CD14-positive monocyte (primary cell): ENCODE measurements around the gene PMFBP1. TPM values are rescaled to one million over a fixed set of nuclear protein-coding genes. Genes with fewer than 3 reads are reported as not detected.

Source experiments
- DNase-seq, 3 donors: peaks; one replicate each; pipeline ENCODE4 v3.0.0-alpha.2; 2011 to 2022
- H2AFZ ChIP-seq: 2 replicates; pipeline ENCODE4 v1.6.0; 2012; ENCODE audit warnings: mild to moderate bottlenecking, low read depth, low read length, inconsistent platforms; ENCODE audit not compliant: insufficient read depth, poor library complexity, severe bottlenecking
- H3K27ac ChIP-seq, 2 donors: 1 replicate in 1 of 2; 2 replicates in 1 of 2; pipeline ENCODE4 v1.5.1; 2012 to 2013; ENCODE audit warnings: low read length in 2 of 2, control low read depth in 1 of 2, inconsistent platforms in 1 of 2, low read depth in 1 of 2, mild to moderate bottlenecking in 1 of 2
- H3K27me3 ChIP-seq, 2 donors: one replicate each; pipeline versions ENCODE4 v1.6.0 to v1.6.1; 2011 to 2013; ENCODE audit warnings: low read length in 2 of 2; ENCODE audit not compliant: control insufficient read depth in 2 of 2, insufficient read depth in 2 of 2
- H3K36me3 ChIP-seq, 2 donors: replicated peaks in 1 of 2; 1 replicate in 1 of 2; 2 replicates in 1 of 2; pipeline versions ENCODE4 v1.5.1 to v1.6.1; 2012 to 2013; ENCODE audit warnings: low read length in 2 of 2, control low read depth in 1 of 2, inconsistent platforms in 1 of 2, mild to moderate bottlenecking in 1 of 2; ENCODE audit not compliant: insufficient read depth in 2 of 2, control insufficient read depth in 1 of 2
- H3K4me1 ChIP-seq, 2 donors: 1 replicate in 1 of 2; 2 replicates in 1 of 2; pipeline versions ENCODE4 v1.5.1 to v1.6.1; 2012 to 2013; ENCODE audit warnings: low read length in 2 of 2, control low read depth in 1 of 2, inconsistent platforms in 1 of 2, mild to moderate bottlenecking in 1 of 2, moderate library complexity in 1 of 2; ENCODE audit not compliant: insufficient read depth in 2 of 2, control insufficient read depth in 1 of 2
- H3K4me2 ChIP-seq: replicated peaks from 2 replicates; pipeline ENCODE3; 2012; ENCODE audit warnings: low read length, moderate library complexity, mild to moderate bottlenecking; ENCODE audit not compliant: poor library complexity, severe bottlenecking; ENCODE audit errors: extremely low read depth
- H3K4me3 ChIP-seq, 3 experiments: fragments of 200-600 bp in 1 of 3; sonication (generic) in 1 of 3; replicated peaks in 1 of 3; 1 replicate in 2 of 3; 2 replicates in 1 of 3; pipeline ENCODE4 v1.5.1; 2011 to 2013; ENCODE audit warnings: low read length in 3 of 3, mild to moderate bottlenecking in 3 of 3, control low read depth in 2 of 3, low read depth in 2 of 3, inconsistent platforms in 1 of 3, moderate library complexity in 1 of 3
- H3K79me2 ChIP-seq: 2 replicates; pipeline ENCODE4 v1.6.0; 2012; ENCODE audit warnings: mild to moderate bottlenecking, control low read depth, inconsistent platforms, low read length, moderate library complexity; ENCODE audit not compliant: insufficient read depth
- H3K9ac ChIP-seq: 2 replicates; pipeline ENCODE4 v1.6.0; 2017; ENCODE audit warnings: low read length, mild to moderate bottlenecking; ENCODE audit not compliant: insufficient read depth, poor library complexity, severe bottlenecking
- H3K9me3 ChIP-seq, 2 donors: replicated peaks in 1 of 2; 1 replicate in 1 of 2; 2 replicates in 1 of 2; pipeline versions ENCODE4 v1.5.1 to v1.6.1; 2012 to 2013; ENCODE audit warnings: low read length in 2 of 2, control low read depth in 1 of 2; ENCODE audit not compliant: control insufficient read depth in 1 of 2, insufficient read depth in 1 of 2
- H4K20me1 ChIP-seq: 2 replicates; pipeline ENCODE4 v1.6.0; 2012; ENCODE audit warnings: mild to moderate bottlenecking, low read length, control low read depth, moderate library complexity; ENCODE audit not compliant: insufficient read depth
- H3K27ac Mint-ChIP-seq, 7 donors: one replicate each; pipeline ENCODE4 v1.8.0; 2020; ENCODE audit warnings: mild to moderate bottlenecking in 7 of 7, mixed read lengths in 7 of 7, moderate library complexity in 6 of 7, inconsistent platforms in 2 of 7
- H3K27me3 Mint-ChIP-seq, 3 donors: one replicate each; pipeline ENCODE4 v1.8.0; 2021 to 2022; ENCODE audit warnings: low read depth in 3 of 3, mild to moderate bottlenecking in 3 of 3, mixed read lengths in 3 of 3, moderate library complexity in 3 of 3, inconsistent platforms in 1 of 3
- H3K36me3 Mint-ChIP-seq, 2 donors: one replicate each; pipeline ENCODE4 v1.8.0; 2020; ENCODE audit warnings: mixed read lengths in 2 of 2, inconsistent platforms in 1 of 2, mild to moderate bottlenecking in 1 of 2
- H3K4me1 Mint-ChIP-seq: one replicate; pipeline ENCODE4 v1.8.0; 2020; ENCODE audit warnings: mild to moderate bottlenecking, mixed read lengths
- H3K4me3 Mint-ChIP-seq, 2 donors: one replicate each; pipeline ENCODE4 v1.8.0; 2020; ENCODE audit warnings: mild to moderate bottlenecking in 2 of 2, mixed read lengths in 2 of 2, moderate library complexity in 1 of 2
- H3K9me3 Mint-ChIP-seq, 7 donors: one replicate each; pipeline ENCODE4 v1.8.0; 2020 to 2022; ENCODE audit warnings: mixed read lengths in 7 of 7, mild to moderate bottlenecking in 6 of 7, moderate library complexity in 6 of 7, inconsistent platforms in 2 of 7
- CTCF ChIP-seq: fragments of 200-600 bp; IDR thresholded peaks from one replicate; pipeline ENCODE4 v1.8.0; 2022; ENCODE audit warnings: antibody characterized with exemption, mild to moderate bottlenecking
- WGBS: methylation state at CpG from one replicate; pipeline ENCODE4 v1.1.5; 2013; ENCODE audit warnings: missing lambda C conversion rate; ENCODE audit not compliant: insufficient coverage; 5-methylcytosine and 5-hydroxymethylcytosine counted together
- intact Hi-C, 2 donors: fragments of 100-400 bp; cut with micrococcal nuclease; formaldehyde crosslinking; loops; one replicate each; pipeline versions ENCODE4 v1.15.0 to v1.15.1; 2023
- polyA plus RNA-seq, 3 donors: library from polyadenylated mRNA; depleted of rRNA in 1 of 3; unstranded in 2 of 3; stranded (reverse) in 1 of 3; fragments of 300-500 nt in 2 of 3; fragments of >200 nt in 1 of 3; fragmentation: Illumina TruSeq in 2 of 3; gene quantifications; 1 replicate in 2 of 3; 2 replicates in 1 of 3; pipeline ENCODE4 v1.2.3, GENCODE V29; 2012 to 2021

Gene PMFBP1
- polyA plus RNA-seq, 3 donors = 0.15 to 0.87 (median 0.18) TPM

GRCh38 chr16:72073560-72074230 lies 98.3 kb downstream of the PMFBP1 start:
- peaks cover 11 to 21% of the 10 kb centered on the region in 2 donors for H3K36me3 Mint-ChIP-seq
- peaks cover 0 to 11% of the 10 kb centered on the region in 2 donors for H3K36me3 ChIP-seq
- no peak overlapping the region for H3K4me3 ChIP-seq
- H3K4me3 Mint-ChIP-seq = no peak overlapping the region
- H4K20me1 ChIP-seq = no peaks in the 10 kb centered on the region
- H2AFZ ChIP-seq = no peak overlapping the region
- H3K27ac ChIP-seq = no peak overlapping the region
- no peak for DNase-seq
- H3K27ac Mint-ChIP-seq = no peak overlapping the region
- no peaks in the 10 kb centered on the region for H3K9me3 Mint-ChIP-seq
- no peak for TF ChIP-seq CTCF
- WGBS = 97% methylated on average over 5 of the region's 8 CpGs
- no peaks in the 10 kb centered on the region for H3K9me3 ChIP-seq
- H3K79me2 ChIP-seq = no peaks in the 10 kb centered on the region
- H3K4me2 ChIP-seq = no peak overlapping the region
- H3K27me3 ChIP-seq = no peaks in the 10 kb centered on the region
- H3K9ac ChIP-seq = no peak overlapping the region
- H3K4me1 ChIP-seq = no peaks in the 10 kb centered on the region
- H3K4me1 Mint-ChIP-seq = peaks cover 4% of the 10 kb centered on the region
- intact Hi-C loops = no loop called here
- no peaks in the 10 kb centered on the region for H3K27me3 Mint-ChIP-seq

- H3K27me3 ChIP-seq = no peaks in the 10 kb centered on the region
- no peak overlapping the region for H3K4me2 ChIP-seq
These were observed 99.2 kb downstream of the PMFBP1 start for GRCh38 chr16:72072514-72073342.

More at GRCh38 chr16:72072514-72073342, 99.2 kb downstream of the PMFBP1 start:
- H3K27ac ChIP-seq = no peak overlapping the region
- no peak overlapping the region for H3K4me3 Mint-ChIP-seq
- no peak overlapping the region for H3K27ac Mint-ChIP-seq
- TF ChIP-seq CTCF = no peak
- no peaks in the 10 kb centered on the region for H4K20me1 ChIP-seq
- no peak overlapping the region for H2AFZ ChIP-seq
- no peak for DNase-seq
- H3K9ac ChIP-seq = no peak overlapping the region
- H3K4me3 ChIP-seq = no peak overlapping the region
- H3K9me3 Mint-ChIP-seq = no peaks in the 10 kb centered on the region
- H3K4me1 Mint-ChIP-seq = peaks cover 5% of the 10 kb centered on the region
- no peaks in the 10 kb centered on the region for H3K79me2 ChIP-seq
- no peaks in the 10 kb centered on the region for H3K27me3 Mint-ChIP-seq
- intact Hi-C loops = no loop called here
- 92% methylated on average over 10 of the region's 12 CpGs for WGBS
- H3K36me3 ChIP-seq = peaks cover 0 to 1% of the 10 kb centered on the region in 2 donors
- H3K9me3 ChIP-seq = no peaks in the 10 kb centered on the region
- H3K36me3 Mint-ChIP-seq = peaks cover 5 to 13% of the 10 kb centered on the region in 2 donors
- no peaks in the 10 kb centered on the region for H3K4me1 ChIP-seq

Other genes starting within 250 kb of the PMFBP1 start
- under 1 TPM in 1 of 3 donors, not detected in 2; 0.03 TPM for gene PKD1L3, start 171.8 kb downstream of the PMFBP1 start, polyA plus RNA-seq
- 1 to 10 TPM; 2.2 to 3.8 (median 2.4) TPM for gene DHODH, start 163.4 kb downstream of the PMFBP1 start, polyA plus RNA-seq
- gene HP, start 117.7 kb downstream of the PMFBP1 start, polyA plus RNA-seq = 10 to 100 TPM in 2 of 3 donors, 1 to 10 TPM in 1; 9.3 to 59.4 (median 47.8) TPM
- not detected for gene HPR, start 108.9 kb downstream of the PMFBP1 start, polyA plus RNA-seq
- 10 to 100 TPM in 1 of 3 donors, 1 to 10 TPM in 2; 6.4 to 10.9 (median 7.0) TPM for gene TXNL4B, start 78.5 kb downstream of the PMFBP1 start, polyA plus RNA-seq
- 10 to 100 TPM in 2 of 3 donors, 1 to 10 TPM in 1; 9.1 to 91.5 (median 19.2) TPM for gene DHX38, start 78.3 kb downstream of the PMFBP1 start, polyA plus RNA-seq